Measurements from ENCODE around the gene IRF2BP2.

- TF ChIP-seq POLR2A (IDR thresholded peaks at IDR 0.05) (no peak), POLR2AphosphoS5 (IDR thresholded peaks at IDR 0.05) (no peak)
Observed at GRCh38 chr1:234588386-234588785, 21.6 kb downstream of the IRF2BP2 start.
